H1 (cell line): ENCODE measurements around the gene TEAD4.

Source experiments
- ATF3 ChIP-seq: IDR thresholded peaks from 2 replicates; pipeline ENCODE4 v1.6.1; 2011; ENCODE audit warnings: low read depth, mild to moderate bottlenecking, low read length; ENCODE audit not compliant: insufficient read depth
- KDM5A ChIP-seq: fragments of 200-600 bp; IDR thresholded peaks from 2 replicates; pipeline ENCODE4 v1.7.1; 2012; ENCODE audit warnings: mild to moderate bottlenecking, low read length, inconsistent platforms, mixed read lengths
- POLR2A ChIP-seq, 2 experiments: IDR thresholded peaks; 1 replicate in 1 of 2; 2 replicates in 1 of 2; pipeline ENCODE4 v1.6.1; 2011; ENCODE audit warnings: low read depth in 2 of 2, low read length in 2 of 2, mild to moderate bottlenecking in 2 of 2; ENCODE audit errors: control extremely low read depth in 1 of 2
- RFX5 ChIP-seq: IDR thresholded peaks from 2 replicates; pipeline ENCODE4 v1.6.1; 2011; ENCODE audit warnings: low read depth, low read length, improper control_type of control experiment, borderline replicate concordance
- TAF1 ChIP-seq: IDR thresholded peaks from 2 replicates; pipeline ENCODE4 v1.6.1; 2011; ENCODE audit warnings: mild to moderate bottlenecking, low read depth, low read length

GRCh38 chr12:2925322-2925995 is 33.7 kb upstream of the TEAD4 start:
- TF ChIP-seq RFX5 (no peak), POLR2A (IDR thresholded peaks at IDR 0.05; ENCODE audit: control extremely low read depth in 1 of 2, low read depth in 2 of 2, low read length in 2 of 2) (no peak), ATF3 (no peak), TAF1 (no peak), KDM5A (no peak)
